Stimulated activated memory B cell treated with anti-CD40 and anti-IgM and Interleukin-4, amounts not matched to agents 10 μg/mL and 1 μg/mL and 100 μg/mL, for 72 hours (primary cell): Measurements from ENCODE around the gene PARP15.
"Not testable (repeated sequence)": the region's sequence is repeated elsewhere in the genome, so short reads cannot be mapped to it uniquely, and the experiment has no call there.

Source experiments
- ATAC-seq: fragments of 150-1000 bp; cut with Tn5 transposase; 2 replicates; pipeline ENCODE4 v1.10.0; 2021
- H3K27ac Mint-ChIP-seq: one replicate; pipeline ENCODE4 v1.8.0; 2022; ENCODE audit warnings: mild to moderate bottlenecking, mixed read lengths
- H3K27me3 Mint-ChIP-seq: one replicate; pipeline ENCODE4 v1.8.0; 2022; ENCODE audit warnings: mixed read lengths
- H3K36me3 Mint-ChIP-seq: one replicate; pipeline ENCODE4 v1.8.0; 2022; ENCODE audit warnings: mixed read lengths
- H3K4me1 Mint-ChIP-seq: one replicate; pipeline ENCODE4 v1.8.0; 2022; ENCODE audit warnings: mixed read lengths
- H3K4me3 Mint-ChIP-seq: one replicate; pipeline ENCODE4 v1.8.0; 2022; ENCODE audit warnings: mild to moderate bottlenecking, moderate library complexity, mixed read lengths
- H3K9me3 Mint-ChIP-seq: one replicate; pipeline ENCODE4 v1.8.0; 2022; ENCODE audit warnings: mixed read lengths

PARP15 gene

GRCh38 chr3:122560680-122561079 is 16.8 kb upstream of the PARP15 start:
- ATAC-seq = peak; percentile 49
- H3K36me3 Mint-ChIP-seq = peaks cover 31% of the 10 kb centered on the region
- peaks cover 55% of the 10 kb centered on the region for H3K4me1 Mint-ChIP-seq
- no peaks in the 10 kb centered on the region for H3K27me3 Mint-ChIP-seq
- peak overlapping the region; percentile 35 for H3K27ac Mint-ChIP-seq
- H3K4me3 Mint-ChIP-seq = no peak overlapping the region
- H3K9me3 Mint-ChIP-seq = no peaks in the 10 kb centered on the region

- Mint-ChIP-seq H3K9me3 (no peaks in the 10 kb centered on the region), H3K4me1 (peaks cover 79% of the 10 kb centered on the region), H3K4me3 (peak overlapping the region; percentile 95), H3K27me3 (no peaks in the 10 kb centered on the region), H3K27ac (peak overlapping the region; percentile 89), H3K36me3 (peaks cover 31% of the 10 kb centered on the region)
- no peak for ATAC-seq
Observed at GRCh38 chr3:122562923-122563716, 14.3 kb upstream of the PARP15 start.

GRCh38 chr3:122563717-122564025 is 13.8 kb upstream of the PARP15 start:
- Mint-ChIP-seq H3K4me3 (peak overlapping the region; percentile 95), H3K36me3 (peaks cover 33% of the 10 kb centered on the region), H3K27me3 (no peaks in the 10 kb centered on the region), H3K27ac (peak overlapping the region; percentile 89), H3K9me3 (no peaks in the 10 kb centered on the region), H3K4me1 (peaks cover 84% of the 10 kb centered on the region)
- peak; percentile 25 for ATAC-seq

GRCh38 chr3:122564155-122564912 is 13.1 kb upstream of the PARP15 start, which contains the start of the genes DTX3L and PARP9:
Gene DTX3L (plus strand): TSS chr3:122564338. CDS start chr3:122564427, 89 bp downstream.
Gene PARP9 (minus strand): TSS chr3:122564300. CDS start chr3:122559620, 4,680 bp downstream.
- H3K4me1 Mint-ChIP-seq = peaks cover 91% of the 10 kb centered on the region
- no peaks in the 10 kb centered on the region for H3K27me3 Mint-ChIP-seq
- ATAC-seq = peak; percentile 92

GRCh38 chr3:122568131-122568530 is 9.3 kb upstream of the PARP15 start:
- H3K27me3 Mint-ChIP-seq, ATAC-seq, H3K9me3 Mint-ChIP-seq: not testable (repeated sequence)
- Mint-ChIP-seq H3K4me3 (peak overlapping the region; percentile 15), H3K27ac (peak overlapping the region; percentile 85), H3K36me3 (peaks cover 58% of the 10 kb centered on the region), H3K4me1 (peaks cover 73% of the 10 kb centered on the region)

More at GRCh38 chr3:122564155-122564912, 13.1 kb upstream of the PARP15 start, which contains the start of the genes DTX3L and PARP9:
- Mint-ChIP-seq H3K4me3 (peak within 1 kb of the TSS; percentile 95), H3K27ac (peak within 1 kb of the TSS; percentile 89), H3K36me3 (peaks cover 35% of the 10 kb centered on the region), H3K9me3 (no peaks in the 10 kb centered on the region)

GRCh38 chr3:122568755-122569154 is 8.7 kb upstream of the PARP15 start:
- Mint-ChIP-seq H3K9me3 (no peaks in the 10 kb centered on the region), H3K27ac (peak overlapping the region; percentile 85), H3K4me1 (peaks cover 73% of the 10 kb centered on the region), H3K27me3 (no peaks in the 10 kb centered on the region), H3K36me3 (peaks cover 59% of the 10 kb centered on the region), H3K4me3 (no peak overlapping the region)
- ATAC-seq = no peak

GRCh38 chr3:122572940-122573412 is 4.5 kb upstream of the PARP15 start:
- Mint-ChIP-seq H3K9me3 (no peaks in the 10 kb centered on the region), H3K4me3 (no peak overlapping the region), H3K36me3 (peaks cover 48% of the 10 kb centered on the region), H3K27me3 (no peaks in the 10 kb centered on the region), H3K27ac (peak overlapping the region; percentile 100), H3K4me1 (peaks cover 73% of the 10 kb centered on the region)
- ATAC-seq = peak; percentile 47

GRCh38 chr3:122576174-122576940 is 1.1 kb upstream of the PARP15 start:
- peaks cover 59% of the 10 kb centered on the region for H3K4me1 Mint-ChIP-seq
- H3K4me3 Mint-ChIP-seq = peak overlapping the region; percentile 99
- ATAC-seq = peak; percentile 95

GRCh38 chr3:122578069-122578740 is 755 bp downstream of the PARP15 start:
- H3K9me3 Mint-ChIP-seq = peaks cover 11% of the 10 kb centered on the region
- no peak for ATAC-seq
- peaks cover 29% of the 10 kb centered on the region for H3K36me3 Mint-ChIP-seq

More at GRCh38 chr3:122576174-122576940, 1.1 kb upstream of the PARP15 start:
- Mint-ChIP-seq H3K27ac (peak overlapping the region; percentile 100), H3K27me3 (no peaks in the 10 kb centered on the region), H3K9me3 (peaks cover 2% of the 10 kb centered on the region), H3K36me3 (peaks cover 29% of the 10 kb centered on the region)

GRCh38 chr3:122580470-122580869 is 3.0 kb downstream of the PARP15 start:
- Mint-ChIP-seq H3K4me1 (peaks cover 49% of the 10 kb centered on the region), H3K4me3 (peak overlapping the region; percentile 50), H3K36me3 (peaks cover 51% of the 10 kb centered on the region), H3K27me3 (no peaks in the 10 kb centered on the region), H3K27ac (peak overlapping the region; percentile 50), H3K9me3 (peaks cover 17% of the 10 kb centered on the region)
- no peak for ATAC-seq

More at GRCh38 chr3:122578069-122578740, 755 bp downstream of the PARP15 start:
- Mint-ChIP-seq H3K27ac (peak overlapping the region; percentile 100), H3K4me1 (peaks cover 57% of the 10 kb centered on the region), H3K27me3 (no peaks in the 10 kb centered on the region), H3K4me3 (peak overlapping the region; percentile 99)

- no peaks in the 10 kb centered on the region for H3K27me3 Mint-ChIP-seq
- peak overlapping the region; percentile 50 for H3K27ac Mint-ChIP-seq
- no peak for ATAC-seq
- H3K4me3 Mint-ChIP-seq = no peak overlapping the region
- peaks cover 53% of the 10 kb centered on the region for H3K36me3 Mint-ChIP-seq
- H3K4me1 Mint-ChIP-seq = peaks cover 49% of the 10 kb centered on the region
- H3K9me3 Mint-ChIP-seq = peaks cover 17% of the 10 kb centered on the region
Observed at GRCh38 chr3:122581622-122582021, 4.2 kb downstream of the PARP15 start.

GRCh38 chr3:122582390-122582789 is 4.9 kb downstream of the PARP15 start:
- H3K4me3 Mint-ChIP-seq = no peak overlapping the region
- ATAC-seq = no peak
- H3K4me1 Mint-ChIP-seq = peaks cover 47% of the 10 kb centered on the region
- peaks cover 53% of the 10 kb centered on the region for H3K36me3 Mint-ChIP-seq
- H3K27me3 Mint-ChIP-seq = no peaks in the 10 kb centered on the region
- no peak overlapping the region for H3K27ac Mint-ChIP-seq
- H3K9me3 Mint-ChIP-seq = peaks cover 17% of the 10 kb centered on the region

- ATAC-seq = no peak
- peaks cover 50% of the 10 kb centered on the region for H3K36me3 Mint-ChIP-seq
Observed at GRCh38 chr3:122586098-122586497, 8.6 kb downstream of the PARP15 start.

GRCh38 chr3:122586773-122587485 is 9.5 kb downstream of the PARP15 start:
- peaks cover 11% of the 10 kb centered on the region for H3K9me3 Mint-ChIP-seq
- no peaks in the 10 kb centered on the region for H3K27me3 Mint-ChIP-seq
- peak overlapping the region; percentile 66 for H3K27ac Mint-ChIP-seq
- no peak overlapping the region for H3K4me3 Mint-ChIP-seq
- H3K36me3 Mint-ChIP-seq = peaks cover 43% of the 10 kb centered on the region
- ATAC-seq = no peak
- H3K4me1 Mint-ChIP-seq = peaks cover 64% of the 10 kb centered on the region

More at GRCh38 chr3:122586098-122586497, 8.6 kb downstream of the PARP15 start:
- Mint-ChIP-seq H3K27ac (peak overlapping the region; percentile 66), H3K4me1 (peaks cover 72% of the 10 kb centered on the region), H3K27me3 (no peaks in the 10 kb centered on the region), H3K9me3 (peaks cover 17% of the 10 kb centered on the region), H3K4me3 (no peak overlapping the region)
